Head of caudate nucleus (tissue), 42 donors: ENCODE results near the gene ADAMTSL3.

Experiments
- DNase-seq, 42 donors: peaks; one replicate each; pipeline versions ENCODE4 v3.0.0 to v3.0.0-alpha.2; 2020 to 2021; ENCODE audit warnings: mixed read lengths in 7 of 42
- intact Hi-C: fragments of 100-400 bp; cut with DNase I; formaldehyde crosslinking; loops from one replicate; pipeline ENCODE4 v1.15.0; 2022

The ADAMTSL3 gene, protein sequence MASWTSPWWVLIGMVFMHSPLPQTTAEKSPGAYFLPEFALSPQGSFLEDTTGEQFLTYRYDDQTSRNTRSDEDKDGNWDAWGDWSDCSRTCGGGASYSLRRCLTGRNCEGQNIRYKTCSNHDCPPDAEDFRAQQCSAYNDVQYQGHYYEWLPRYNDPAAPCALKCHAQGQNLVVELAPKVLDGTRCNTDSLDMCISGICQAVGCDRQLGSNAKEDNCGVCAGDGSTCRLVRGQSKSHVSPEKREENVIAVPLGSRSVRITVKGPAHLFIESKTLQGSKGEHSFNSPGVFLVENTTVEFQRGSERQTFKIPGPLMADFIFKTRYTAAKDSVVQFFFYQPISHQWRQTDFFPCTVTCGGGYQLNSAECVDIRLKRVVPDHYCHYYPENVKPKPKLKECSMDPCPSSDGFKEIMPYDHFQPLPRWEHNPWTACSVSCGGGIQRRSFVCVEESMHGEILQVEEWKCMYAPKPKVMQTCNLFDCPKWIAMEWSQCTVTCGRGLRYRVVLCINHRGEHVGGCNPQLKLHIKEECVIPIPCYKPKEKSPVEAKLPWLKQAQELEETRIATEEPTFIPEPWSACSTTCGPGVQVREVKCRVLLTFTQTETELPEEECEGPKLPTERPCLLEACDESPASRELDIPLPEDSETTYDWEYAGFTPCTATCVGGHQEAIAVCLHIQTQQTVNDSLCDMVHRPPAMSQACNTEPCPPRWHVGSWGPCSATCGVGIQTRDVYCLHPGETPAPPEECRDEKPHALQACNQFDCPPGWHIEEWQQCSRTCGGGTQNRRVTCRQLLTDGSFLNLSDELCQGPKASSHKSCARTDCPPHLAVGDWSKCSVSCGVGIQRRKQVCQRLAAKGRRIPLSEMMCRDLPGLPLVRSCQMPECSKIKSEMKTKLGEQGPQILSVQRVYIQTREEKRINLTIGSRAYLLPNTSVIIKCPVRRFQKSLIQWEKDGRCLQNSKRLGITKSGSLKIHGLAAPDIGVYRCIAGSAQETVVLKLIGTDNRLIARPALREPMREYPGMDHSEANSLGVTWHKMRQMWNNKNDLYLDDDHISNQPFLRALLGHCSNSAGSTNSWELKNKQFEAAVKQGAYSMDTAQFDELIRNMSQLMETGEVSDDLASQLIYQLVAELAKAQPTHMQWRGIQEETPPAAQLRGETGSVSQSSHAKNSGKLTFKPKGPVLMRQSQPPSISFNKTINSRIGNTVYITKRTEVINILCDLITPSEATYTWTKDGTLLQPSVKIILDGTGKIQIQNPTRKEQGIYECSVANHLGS (N-terminal part only)

DNA sequence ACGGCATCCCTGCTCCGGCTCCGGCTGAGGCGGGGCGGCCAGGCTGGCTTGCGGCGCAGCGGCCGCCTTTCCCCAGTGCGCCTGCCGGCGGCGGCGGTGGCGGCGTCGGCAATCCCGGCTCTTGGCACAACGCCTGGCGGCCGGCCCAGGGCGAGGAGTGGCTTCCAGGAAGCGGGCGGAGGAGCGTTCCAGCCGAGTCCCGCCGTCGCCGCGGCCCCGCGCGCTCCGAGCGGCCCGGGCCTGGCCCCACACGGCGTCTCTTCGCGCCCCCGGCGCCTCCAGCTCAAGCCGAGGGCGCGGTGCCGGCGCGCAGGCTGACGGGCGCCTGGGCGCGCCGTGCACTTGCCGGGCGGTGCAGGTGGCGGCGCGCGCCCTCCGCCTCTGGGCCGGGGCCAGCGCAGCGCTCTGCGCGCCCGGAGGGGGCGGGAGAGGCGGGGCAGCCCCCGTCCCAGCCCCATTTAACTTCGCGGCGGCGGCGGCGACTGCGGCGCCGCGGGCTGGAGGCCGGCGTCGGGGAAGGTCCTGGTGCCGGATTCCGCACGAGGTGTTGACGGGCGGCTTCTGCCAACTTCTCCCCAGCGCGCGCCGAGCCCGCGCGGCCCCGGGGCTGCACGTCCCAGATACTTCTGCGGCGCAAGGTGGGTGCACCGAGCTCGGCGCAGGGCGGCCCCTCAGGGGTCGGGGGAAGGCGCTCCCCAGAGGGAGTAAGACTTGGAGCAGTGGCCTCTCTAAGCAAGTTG is at the start of gene ADAMTSL3:
TSS of gene ADAMTSL3 (plus strand) at position 485 of the 740 bp plus-strand sequence. CDS start 1,639 bp downstream, outside the sequence.
- peak in 39 of 42 donors; percentile 32 to 88 (median 67) for DNase-seq
- intact Hi-C loops, result no loop called here

DNA sequence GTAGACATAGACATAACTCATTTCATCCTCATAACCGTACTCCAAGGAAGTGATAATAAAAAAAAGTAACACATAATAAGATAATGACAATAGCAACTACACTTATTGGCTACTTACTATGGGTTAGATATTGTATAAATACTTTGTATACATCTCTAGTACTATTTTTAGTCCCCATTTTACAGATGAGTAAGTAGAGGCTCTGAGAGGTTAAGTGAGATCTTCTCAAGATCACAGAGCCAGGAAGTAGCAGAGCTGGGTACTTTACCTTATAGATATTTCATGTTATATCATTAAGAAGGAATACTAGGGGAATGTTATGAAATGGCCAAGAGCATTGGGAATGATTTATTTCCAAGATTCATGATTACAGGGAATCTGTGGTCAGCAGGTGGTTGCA is 49.4 kb upstream of the ADAMTSL3 start:
- intact Hi-C loops, result no loop called here
- no peak for DNase-seq

DNA sequence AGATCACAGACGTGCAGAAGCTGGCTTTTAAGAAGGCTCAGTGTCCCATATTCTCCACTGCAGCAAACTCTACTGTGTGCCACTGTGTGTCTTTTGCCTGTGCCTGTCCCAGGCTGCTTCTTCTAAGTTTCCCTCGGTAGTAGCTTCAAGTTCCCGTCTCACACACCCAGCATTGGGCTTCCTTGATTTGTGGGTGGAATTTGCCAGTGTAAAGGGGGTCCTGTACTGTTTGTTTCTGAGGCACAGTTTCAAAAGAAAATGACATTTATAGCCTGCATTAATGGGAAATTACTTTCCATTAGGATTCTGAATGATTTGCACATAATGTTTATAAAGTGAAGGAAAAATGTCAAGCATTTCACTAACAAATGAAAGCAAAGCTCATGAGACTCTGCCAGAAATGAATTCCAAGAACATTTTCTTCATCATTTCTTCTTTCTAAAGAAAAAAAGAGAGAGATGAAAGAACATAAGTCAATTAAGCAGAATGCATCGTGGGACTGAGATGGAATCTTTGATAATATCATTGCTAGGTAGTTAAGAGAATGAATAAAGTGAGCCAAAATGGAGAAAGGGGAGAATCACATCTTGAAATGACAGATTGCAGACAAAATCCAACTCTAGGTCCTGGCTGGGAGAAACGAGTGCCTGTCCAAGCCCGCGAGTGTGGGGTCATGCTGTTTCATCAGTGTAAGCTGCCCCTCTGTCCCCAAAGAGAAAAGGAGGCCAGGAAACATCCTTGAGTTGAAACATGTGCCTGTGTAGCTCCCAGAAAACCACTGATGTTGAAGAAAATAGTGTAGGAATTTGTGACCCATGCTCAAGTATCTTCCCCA is 48.6 kb upstream of the ADAMTSL3 start:
- no peak for DNase-seq
- intact Hi-C loops, result no loop called here

DNA sequence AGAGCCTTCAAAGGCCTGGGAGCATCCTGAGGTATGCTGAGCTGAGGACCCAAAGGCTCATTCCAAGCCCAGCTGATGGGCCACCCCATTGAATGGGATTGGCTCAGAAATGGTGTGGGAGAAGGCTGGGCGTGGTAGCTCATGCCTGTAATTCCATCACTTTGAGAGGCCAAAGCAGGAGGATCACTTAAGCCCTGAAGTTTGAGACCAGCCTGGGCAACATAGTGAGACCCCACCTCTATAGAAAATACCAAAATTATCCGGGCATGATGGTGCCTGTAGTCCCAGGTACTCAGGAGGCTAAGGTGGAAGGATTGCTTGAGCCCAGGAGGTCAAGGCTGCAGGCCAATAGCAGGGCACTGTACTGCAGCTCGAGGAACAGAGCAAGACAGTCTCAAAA is 43.8 kb upstream of the ADAMTSL3 start:
- no peak for DNase-seq
- intact Hi-C loops, result no loop called here

DNA sequence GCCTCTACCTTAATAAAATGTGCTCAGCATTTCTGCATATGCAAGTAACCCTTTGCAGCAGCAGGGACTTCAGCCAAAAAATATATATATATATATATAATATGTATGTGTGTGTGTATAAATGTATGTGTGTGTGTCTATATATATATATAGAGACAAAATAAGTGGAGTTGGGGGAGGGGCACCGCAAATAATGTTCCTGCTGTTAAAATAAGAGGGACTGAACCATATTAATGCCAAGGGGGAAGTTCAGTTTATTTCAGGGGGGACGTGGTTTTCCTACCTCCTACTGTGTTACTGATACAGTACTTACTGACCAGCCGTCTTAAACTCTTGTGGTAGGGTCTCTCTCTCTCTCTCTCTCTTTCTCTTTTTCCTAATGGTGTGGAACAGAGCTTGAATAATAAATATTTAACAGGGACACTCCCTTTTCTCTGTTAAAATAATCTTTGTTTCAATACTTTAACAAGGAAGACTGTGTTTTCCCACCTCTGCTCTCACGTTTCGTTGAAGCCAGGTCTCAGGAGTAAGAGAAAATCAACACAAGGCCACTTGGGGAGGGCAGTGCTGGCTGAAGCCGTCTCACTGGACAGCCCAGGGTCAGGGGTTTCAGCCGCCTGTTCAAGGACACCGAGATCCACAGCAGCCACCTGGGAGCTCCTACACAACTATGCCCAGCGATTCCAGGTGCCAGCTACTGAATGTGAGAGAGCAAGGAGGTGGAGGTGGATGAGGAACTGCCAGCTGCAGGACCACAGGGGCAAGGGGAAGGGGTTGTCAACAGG is 42.8 kb upstream of the ADAMTSL3 start:
- no peak for DNase-seq
- intact Hi-C loops, result no loop called here

DNA sequence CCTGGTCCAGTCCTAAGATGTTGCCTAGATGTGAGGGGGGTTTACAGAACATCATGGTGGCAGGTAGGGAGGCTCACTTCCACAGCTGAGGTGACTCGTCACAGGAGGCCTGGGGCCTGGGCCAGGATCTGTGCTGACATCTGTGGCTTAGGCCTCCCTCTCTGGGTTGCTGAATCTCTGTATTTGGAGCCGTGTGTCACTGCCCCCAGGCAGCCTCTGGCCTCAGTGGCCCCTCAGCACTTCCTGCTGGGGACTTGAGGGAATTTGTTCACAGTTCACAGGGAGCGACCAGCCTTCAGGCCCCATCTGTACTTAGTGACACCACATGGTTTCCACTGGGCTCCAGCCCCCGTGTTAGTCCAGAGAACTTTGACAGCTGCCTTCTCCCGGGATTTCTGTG is 41.7 kb upstream of the ADAMTSL3 start:
- intact Hi-C loops, result no loop called here
- no peak for DNase-seq

DNA sequence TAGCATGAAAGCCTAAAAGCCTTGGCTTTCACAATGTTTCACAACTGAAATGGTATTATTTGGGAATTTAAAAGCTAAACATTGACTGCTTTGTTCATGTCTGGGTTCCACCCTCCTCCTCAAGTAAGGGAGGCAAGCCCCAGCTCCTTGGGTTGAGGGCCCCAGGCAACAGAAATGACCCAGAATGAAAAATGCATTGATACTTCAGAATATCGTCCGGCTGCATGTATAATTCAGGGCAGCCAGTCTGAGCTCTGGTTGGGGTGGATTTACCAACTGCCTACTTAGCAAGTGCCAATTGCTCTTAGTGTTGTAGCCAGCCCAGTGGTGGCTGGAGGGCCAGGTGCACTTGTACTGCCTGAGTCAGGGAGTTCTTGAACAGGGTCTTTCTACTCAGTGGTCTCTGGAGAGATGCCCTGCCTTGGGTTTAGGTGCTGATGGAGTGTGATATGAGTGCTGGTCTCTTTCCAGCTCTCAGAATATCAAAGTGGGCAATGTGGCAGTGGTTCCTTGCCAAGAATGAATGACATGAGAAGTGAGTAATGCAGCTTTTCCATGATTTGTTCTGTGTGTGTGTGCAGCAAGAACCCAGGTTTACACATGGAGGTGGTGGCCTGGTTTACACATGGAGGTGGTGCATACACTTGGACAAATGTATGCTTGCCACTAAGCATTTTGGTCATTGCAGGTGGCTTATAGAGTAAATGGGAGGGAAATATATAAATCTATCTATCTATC is 40.9 kb upstream of the ADAMTSL3 start:
- peak in 4 of 42 donors; percentile 12 to 29 (median 16) for DNase-seq
- intact Hi-C loops, result no loop called here

DNA sequence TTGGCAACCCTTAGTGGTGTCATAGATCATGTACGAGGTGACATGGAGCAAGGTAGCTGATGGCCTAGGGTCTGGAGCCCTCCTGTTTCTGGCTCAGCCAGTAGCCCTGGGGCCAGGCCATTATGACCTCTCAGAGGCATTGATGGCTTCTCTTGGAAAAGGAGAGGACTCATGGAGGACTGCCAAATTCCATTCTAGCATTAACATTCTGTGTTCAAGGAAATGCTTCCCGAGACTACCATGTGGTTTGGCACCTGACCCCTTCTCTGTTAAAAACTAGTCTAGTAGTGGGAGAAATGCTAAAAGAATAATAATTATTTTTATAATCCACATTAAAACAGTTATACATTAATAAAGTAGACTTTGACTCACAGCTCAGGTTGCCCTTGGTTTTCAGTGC is 40.2 kb upstream of the ADAMTSL3 start:
- DNase-seq, result peak in 6 of 42 donors; percentile 8 to 47 (median 18)
- intact Hi-C loops, result no loop called here

DNA sequence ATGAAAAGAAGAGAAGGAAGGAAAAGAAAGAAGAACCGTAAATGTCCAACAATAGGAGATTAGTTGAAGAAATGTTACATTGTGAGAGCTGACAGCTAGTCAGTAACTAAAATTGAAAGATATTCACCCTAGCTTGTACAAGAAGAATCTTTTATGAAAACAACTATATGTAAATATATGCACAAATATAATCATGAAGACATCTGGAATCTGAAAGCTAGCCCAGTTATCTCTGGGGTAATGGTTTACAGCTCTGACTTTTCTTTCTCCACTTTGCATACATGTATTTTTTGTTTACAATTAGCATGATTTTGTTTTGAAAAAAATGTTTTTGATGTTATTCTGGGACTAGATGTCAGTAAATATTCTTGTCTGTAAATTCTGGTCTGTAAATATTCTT is 37.1 kb upstream of the ADAMTSL3 start:
- intact Hi-C loops, result no loop called here

DNA sequence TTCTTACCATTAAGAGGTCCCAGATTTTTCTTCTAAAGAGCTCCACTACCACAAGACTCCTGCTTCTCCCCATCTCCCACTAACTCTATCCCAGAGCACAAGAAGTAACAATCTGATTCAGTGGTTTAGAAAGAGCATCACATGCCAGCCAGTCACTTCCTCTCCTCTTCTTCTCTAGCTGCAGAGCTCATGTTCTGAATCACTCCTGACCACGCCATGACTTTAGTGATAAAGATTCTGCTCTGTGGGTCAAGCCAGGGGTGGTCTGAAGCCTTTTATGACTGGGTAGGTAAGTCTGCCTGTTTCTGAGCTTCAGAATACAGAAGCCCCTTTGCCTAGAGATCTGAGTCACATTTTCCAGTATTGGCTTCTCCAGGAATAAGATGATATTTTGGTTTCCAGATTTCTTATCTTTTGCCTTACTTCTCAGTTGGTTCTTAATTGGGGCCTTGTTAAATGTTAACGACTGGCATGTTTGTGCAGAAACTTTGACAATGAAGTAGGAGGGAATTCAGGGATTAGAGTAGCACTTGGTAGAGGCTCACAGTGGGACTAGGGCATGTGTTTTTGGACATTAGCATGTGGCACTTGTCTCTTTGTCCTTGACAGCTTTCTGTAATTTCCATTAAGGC is 27.6 kb upstream of the ADAMTSL3 start:
- DNase-seq, result no peak
- intact Hi-C loops, result no loop called here

More for the DNA sequence above, 37.1 kb upstream of the ADAMTSL3 start:
- no peak for DNase-seq

DNA sequence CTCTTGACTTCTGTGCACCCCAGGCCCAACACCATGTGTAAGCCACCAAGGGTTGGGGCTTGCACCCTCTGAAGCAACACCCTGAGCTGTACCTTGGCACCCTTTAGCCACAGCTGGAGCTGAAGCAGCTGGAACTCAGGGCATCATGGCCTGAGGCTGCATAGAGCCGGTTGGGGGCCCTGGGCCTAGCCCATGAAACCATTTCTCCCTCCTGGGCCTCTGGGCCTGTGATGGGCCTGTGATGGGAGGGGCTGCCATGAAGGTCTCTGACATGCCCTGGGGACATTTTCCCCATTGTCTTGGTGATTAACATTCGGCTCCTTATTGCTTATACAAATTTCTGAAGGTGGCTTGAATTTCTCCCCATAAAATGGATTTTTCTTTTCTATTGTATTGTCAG is 22.4 kb upstream of the ADAMTSL3 start:
- intact Hi-C loops, result no loop called here
- no peak for DNase-seq

DNA sequence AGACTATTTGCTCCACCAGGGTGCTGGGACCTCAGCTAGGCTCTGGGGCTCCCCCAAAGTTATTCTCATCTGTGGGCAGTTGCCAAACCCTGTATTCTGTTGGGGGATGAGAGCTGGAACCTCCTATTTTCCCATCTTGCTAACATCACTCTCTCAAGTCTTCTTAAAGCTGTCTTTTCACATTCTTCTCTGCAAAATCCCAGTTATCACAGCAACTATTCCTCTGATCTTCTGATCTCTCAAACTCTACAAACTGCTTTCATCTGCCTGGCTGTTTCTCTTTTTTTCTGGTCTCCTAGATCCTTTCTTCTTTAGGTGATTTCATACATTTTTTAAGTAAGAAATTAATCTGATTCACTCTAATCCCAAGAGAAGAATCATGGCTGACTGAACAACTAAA is 10.7 kb upstream of the ADAMTSL3 start:
- intact Hi-C loops, result no loop called here
- DNase-seq, result no peak

DNA sequence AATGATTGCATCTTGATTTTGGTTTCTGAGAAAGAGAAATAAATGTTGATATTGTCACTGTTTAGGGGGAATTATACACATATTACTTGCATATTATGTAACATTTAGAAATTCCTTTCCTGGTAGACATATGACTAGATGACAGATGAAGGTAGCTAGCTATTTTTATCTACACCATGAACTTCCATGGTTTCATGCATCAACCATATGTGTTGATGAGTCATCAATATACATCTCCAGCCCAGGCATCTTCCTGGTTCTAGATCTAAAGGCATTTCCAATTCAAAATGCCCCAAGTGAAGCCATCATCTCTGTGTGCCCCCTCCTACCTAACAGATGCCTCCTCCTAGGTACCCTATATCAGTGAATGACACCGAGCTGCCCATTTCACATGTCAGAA is 9.5 kb upstream of the ADAMTSL3 start:
- DNase-seq, result no peak

DNA sequence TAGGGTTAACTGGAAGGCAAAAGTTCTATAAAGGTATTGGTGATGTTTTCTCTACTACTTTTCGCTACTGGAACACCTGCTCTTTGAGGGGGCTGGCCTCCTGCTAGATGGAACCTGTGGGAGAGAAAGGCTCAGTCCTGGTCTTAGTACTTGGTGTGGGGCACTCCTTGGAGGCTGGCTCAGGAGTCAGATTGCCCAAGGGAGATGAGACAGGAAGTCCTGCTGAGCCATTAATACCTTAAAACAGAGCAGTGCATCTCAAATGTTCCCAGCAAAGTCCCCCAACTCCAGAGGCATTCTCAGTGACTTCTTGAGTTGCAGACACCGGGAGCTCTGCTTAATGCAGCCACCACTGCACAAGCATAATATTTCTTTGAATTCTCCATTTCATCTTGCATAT is 3.1 kb upstream of the ADAMTSL3 start:
- DNase-seq, result no peak
- intact Hi-C loops, result no loop called here

More for the DNA sequence above, 9.5 kb upstream of the ADAMTSL3 start:
- intact Hi-C loops, result no loop called here

DNA sequence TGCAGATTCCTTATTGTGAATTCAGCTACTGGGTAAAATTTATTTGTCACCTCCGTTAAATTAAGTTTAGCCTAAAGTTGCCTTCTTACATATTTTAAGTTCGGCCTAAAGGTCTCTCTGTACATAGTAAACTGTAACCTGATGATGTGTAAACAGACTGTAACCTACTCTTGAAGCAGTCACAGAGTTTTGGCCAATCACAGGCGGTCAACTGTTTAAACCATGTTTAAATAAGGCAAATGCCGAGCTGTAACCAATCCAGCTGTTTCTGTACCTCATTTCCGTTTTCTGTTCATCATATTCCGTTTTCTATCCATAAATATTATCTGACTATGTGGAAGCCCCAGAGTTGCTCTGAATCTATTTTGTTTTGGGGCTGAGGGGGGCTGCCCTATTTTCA is 2.4 kb upstream of the ADAMTSL3 start:
- intact Hi-C loops, result no loop called here

DNA sequence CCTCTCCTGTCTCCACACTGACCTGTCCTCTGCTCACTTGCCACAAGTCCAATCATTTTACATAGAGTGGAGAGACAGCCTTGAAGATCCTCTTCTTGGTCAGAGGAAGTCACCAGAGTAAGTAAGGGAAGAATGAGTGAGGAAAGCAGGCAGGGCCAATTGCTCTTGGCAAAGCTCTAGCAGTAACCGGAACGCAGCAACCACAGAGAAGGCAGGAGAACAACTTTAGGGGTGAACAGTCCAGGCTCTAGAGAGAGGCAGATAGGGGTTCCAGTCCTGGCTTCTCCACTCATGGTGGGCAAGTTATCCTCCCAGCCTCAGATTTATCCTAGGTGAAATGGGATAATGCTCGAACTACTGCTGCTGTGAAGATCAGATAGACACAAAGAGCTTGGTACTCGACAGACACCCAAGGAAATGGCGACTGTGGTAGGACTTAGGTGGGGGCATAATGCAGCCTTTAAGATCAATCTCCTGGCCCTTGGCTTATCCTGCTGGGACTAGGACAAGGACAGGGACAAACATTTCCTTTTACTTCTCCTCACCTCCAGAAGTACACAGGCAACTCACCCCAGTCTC is 1.2 kb upstream of the ADAMTSL3 start:
- DNase-seq, result no peak
- intact Hi-C loops, result no loop called here

More for the DNA sequence above, 2.4 kb upstream of the ADAMTSL3 start:
- no peak for DNase-seq
